ENCODE measurements around the gene TRIOBP.

TRIOBP gene

DNA sequence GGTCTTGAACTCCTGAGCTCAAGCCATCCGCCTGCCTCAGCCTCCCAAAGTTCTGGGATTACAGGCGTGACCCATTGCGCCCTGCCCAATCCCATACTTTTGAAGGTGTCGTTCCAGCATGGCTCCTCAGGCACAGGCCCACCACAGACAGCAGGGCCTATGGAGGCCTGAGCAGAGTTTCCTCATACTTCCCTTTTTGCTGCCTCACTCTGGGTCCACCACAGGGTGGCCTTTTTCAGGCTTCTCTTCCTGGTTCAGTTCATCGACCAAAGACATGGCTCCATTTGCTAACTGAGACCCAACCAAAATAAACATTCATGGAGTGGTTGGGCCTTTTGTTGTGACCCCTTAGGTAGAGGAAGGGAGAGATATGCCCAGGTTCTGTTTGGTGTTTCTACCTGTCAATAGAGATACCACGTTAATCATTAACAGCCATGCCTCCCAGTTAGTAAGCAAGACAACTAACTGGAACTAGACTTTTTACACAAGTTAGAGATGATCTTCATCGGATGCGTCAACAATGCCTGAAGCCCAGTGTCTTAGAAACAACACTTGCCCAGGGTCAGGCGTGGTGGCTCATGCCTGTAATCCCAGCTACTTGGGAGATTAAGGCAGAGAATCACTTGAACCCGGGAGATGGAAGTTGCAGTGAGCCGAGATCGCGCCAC, 35.1 kb downstream of the TRIOBP start:
- no peak for DNase-seq

DNA sequence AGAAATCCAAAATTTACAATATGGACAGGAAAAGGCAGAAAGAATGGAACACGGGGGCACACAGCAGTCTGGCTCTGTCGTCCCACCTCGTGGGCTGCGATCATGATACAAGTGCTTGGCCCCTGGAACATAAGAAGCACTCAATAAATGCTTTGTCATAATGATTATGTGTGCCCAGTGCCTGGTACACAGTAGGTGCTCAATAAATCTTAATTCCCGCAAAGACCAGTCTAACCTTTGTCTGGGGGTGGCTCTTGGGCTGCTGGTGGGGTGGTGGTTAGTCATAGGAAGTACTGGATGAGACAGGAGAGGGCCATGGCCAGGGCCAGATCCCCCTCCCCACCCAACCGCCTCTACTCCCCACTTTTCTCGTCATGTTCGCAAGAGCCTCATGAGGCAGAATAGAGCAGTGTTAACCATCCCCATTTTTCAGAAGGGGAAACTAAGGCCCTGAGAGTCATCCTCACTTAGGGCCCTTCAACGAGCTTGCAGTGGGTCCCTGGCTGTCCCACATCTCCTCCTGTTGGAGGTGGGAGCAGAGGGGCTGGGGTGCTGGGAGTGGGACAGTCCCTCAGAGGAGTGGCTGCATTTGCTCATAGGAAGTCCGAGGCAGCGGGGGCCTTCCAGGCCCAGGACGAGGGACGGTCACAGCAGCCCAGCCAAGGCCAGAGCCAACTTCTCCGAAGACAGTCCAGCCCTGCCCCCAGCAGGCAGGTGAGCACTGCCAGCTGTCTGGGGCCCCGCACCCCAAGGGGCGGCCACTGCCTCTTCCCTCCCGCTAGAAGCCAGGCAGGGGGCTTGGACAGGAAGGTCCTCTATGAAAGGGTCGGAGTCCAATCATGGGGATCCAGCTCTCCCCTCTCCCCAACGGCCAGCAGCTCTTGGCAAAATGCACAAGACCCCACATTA, 36.1 kb downstream of the TRIOBP start:
- DNase-seq, result no peak

DNA sequence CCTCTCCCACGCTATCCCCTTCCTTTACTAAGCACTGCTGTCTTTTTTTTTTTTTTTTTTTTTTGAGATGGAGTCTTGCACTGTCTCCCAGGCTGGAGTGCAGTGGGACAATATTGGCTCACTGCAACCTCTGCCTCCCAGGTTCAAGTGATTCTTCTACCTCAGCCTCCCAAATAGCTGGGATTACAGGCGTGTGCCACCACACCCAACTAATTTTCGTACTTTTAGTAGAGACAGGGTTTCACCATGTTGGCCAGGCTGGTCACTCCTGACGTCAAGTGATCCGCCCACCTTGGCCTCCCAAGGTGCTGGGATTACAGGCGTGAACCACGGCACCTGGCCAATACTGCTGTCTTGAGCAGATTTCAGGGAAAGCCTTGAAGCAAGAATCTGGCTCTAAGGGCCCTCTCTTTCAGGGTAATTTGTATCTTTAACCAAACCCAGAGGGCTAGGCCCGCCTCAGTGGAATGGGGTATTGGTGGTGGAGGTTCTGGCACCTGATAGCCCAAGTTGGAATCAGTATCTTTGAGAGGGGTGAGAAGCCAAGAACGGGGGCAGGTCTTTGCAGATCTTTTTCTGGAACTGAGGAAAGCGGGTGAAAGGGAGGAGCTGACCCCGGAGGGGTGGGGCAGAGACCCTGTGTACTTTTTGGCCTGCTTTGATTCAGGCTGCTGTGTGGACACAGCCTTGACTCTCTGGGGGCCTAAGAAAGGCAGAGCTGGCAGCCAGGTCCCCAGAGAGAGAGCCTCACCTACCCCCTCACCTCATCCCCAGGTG, 37.0 kb downstream of the TRIOBP start:
- no peak for DNase-seq

GRCh38 chr22:37734402-37734700, 37.5 kb downstream of the TRIOBP start:
- DNase-seq, result no peak

DNA sequence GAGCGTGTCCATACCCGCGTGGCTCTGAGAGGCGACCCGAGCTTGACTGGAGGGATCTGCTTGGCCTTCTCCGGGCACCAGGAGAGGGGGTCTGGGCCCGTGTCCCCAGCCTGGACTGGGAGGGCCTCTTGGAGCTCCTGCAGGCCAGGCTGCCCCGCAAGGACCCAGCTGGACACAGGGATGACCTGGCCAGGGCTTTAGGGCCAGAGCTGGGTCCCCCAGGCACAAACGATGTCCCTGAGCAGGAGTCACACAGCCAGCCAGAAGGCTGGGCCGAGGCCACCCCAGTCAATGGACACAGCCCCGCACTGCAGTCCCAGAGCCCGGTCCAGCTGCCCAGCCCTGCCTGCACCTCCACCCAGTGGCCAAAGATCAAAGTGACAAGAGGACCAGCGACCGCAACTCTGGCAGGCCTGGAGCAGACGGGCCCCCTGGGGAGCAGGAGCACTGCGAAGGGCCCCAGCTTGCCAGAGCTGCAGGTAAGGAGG, 38.2 kb downstream of the TRIOBP start:
- no peak for DNase-seq

DNA sequence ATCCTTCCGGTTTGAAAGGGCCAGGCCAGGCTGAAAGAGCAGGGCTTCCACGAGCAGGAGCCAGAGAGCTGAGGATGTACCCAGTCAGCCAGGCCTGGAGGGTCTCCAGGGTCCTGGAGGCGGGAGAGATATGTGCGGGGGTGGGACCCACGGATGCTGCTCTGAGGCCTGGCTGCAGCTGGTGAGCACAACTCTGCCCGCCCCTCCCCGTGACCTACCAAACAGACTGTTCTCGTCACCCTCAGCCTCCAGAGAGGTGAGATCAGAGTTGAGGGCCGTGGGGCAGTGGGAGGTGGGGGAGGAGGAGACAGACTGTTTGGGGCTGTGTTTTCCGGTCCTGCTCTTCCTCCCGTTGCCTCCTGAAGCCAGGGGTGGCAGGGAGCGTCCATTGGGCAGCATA, 42.2 kb downstream of the TRIOBP start:
- no peak for DNase-seq

DNA sequence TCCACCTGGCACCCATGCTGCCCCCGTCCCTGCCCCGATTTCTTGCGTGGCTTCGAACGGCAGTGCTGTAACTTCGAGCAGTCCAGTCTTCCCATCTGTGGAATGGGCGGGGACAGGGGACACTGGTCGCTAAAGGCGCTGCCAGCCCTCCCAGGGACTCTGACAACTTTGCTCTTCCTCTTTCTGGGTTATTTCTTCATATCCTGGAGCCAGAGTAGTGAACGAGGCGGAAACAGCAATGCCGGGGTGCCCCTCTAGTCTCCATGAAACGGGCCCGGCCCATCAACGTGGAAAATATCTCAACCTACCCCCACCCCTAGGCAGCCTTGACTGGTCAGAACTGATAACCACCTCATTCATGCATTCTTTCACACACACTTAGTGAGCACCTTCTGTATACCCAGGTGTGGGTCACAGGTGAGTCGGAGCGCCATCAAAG, 42.8 kb downstream of the TRIOBP start:
- DNase-seq, result no peak

DNA sequence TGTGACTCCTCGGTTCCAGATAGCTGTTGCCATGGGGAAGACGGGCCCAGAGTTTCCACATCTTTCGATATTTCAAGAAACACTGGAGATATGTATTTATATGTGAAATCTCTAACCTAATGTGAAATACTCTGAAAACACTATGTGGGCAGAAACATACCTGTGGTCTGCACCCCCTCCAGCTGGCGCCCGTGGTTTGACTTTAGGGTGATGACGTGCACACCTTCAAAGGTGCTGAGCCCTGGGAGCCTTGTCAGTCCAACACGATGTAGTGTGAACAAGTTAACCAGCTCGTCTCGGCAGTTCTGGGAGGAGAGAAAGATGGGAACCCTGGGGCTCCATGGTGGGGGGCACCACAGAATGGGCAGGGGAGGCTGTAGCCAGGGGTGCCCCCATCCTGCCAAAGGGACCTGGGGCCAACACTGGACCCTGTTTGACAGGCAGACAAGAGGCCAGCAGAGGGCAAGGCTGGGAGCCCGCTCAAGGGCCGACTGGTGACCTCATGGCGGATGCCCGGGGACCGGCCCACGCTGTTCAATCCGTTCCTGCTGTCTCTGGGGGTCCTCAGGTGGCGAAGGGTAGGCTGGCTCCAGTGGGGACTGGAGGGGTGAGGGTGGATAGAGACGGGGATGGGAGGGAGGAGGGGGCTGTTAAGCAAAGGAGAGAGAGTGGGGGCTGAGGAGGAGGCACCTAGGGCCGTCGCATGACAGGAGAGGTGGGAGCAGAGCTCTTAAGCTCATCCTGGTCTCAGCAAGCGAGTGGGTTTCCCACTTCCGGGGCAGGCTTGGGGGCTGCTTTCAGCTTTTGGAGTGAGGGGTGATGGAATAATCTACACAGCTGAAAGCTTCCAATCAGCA, 43.8 kb downstream of the TRIOBP start:
- no peak for DNase-seq

GRCh38 chr22:37741312-37741795, 44.5 kb downstream of the TRIOBP start:
- DNase-seq, result no peak

DNA sequence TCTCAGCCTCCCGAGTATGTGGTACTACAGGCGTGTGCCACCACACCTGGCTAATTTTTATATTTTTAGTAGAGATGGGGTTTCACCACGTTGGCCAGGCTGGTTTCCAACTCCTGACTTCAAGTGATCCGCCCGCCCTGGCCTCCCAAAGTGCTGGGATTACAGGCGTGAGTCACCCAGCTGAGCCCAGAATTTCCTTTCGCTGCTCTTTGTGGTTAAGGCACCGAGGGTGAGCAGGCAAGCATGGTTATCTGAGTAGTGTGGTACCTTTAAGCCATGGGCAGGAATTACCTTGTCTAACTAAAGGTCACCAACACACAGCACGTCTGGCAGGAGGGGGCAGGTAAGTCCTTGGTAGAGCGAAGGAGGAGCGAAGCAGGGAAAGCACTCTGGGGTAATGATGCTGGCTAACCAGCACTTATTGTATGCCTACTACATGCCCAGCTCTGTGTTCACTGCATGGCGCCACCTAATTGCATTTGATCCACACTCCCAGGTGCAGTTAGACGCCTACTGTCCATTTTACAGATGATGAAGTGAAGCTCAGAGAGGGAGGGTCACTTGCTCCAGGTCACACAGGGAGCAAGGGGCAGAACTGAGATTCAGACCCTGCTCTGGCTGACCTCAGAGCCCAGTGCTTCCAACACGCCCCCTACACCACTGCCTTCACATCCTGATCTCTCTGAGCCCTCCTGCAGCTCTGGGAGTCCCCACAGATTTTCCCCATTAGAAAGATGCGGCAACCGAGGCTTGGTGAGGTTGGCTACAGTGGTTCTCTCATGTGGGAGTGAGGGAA, 45.7 kb downstream of the TRIOBP start:
- DNase-seq, result no peak

DNA sequence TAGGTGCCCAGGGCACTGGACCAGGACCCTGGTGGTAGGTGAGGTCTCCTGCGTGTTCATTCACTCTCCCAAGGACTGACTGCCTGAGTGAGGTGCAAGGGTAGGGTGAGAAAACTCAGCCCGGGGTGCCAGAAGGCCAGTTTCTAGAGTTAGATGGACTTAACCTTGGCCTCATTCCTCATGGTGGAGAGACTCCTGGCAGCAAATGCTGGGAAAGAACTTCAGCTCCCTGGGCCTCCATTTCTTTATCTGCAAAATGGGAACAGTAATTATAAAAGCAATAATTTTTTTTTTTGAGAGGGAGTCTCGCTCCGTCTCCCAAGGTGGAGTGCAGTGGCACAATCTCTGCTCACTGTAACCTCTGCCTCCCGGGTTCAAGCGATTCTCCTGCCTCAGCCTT, 47.7 kb downstream of the TRIOBP start:
- no peak for DNase-seq

GRCh38 chr22:37745548-37746365, 48.9 kb downstream of the TRIOBP start:
- no peak for DNase-seq

GRCh38 chr22:37746366-37747079, 49.7 kb downstream of the TRIOBP start:
- DNase-seq, result no peak

DNA sequence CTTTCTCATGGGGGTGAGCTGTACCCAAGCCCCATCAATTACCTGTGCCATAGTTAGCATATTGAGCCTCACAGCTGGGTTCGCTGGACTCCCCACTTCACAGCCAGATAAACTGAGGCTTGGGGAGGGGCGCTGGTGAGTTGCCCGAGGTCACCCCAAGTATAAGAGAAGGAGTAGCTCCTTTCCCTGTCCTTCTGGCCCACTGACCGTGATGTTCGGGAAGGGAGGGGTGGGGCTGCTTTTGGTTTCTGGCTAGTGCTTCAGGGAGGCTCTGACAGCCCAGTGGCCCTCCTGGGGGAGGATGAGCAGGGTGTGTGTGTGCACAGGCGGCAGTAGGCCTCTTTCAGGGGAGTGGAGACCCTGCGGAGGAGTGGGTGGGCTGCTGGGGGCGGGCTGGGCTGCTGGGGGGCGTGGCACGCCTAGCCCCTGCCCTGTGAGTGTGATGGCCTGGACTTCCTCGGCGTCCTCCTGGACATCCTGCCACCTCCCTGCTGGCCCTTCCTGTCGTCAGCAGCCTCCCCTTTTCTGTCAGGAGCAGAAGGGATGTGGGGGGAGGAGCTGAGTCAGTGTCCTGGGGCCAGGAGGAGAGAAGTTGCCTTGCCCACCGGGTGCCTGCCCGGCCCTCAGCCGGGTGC, 50.3 kb downstream of the TRIOBP start:
- DNase-seq, result no peak

- no peak for DNase-seq
Measured at GRCh38 chr22:37747715-37748100, 50.9 kb downstream of the TRIOBP start.

DNA sequence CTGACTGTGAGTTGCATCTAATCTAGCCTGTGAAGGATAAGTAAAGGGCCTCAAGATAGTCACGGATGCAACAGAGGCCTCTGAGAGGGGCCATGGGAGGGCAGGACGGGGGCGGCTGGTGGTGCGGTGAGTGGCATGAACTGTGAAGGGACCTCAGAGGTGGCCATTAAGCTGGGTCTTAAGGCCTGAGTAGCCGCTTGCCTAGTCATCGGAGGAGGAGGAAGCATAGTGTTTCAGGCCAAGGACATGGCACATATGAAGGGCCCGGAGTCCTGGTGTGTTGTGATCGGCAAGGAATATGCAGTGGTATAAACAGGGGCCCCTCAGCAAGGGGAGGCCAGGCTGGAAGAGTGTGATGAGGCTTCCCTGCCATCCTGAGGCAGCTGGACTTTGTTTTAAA, 51.8 kb downstream of the TRIOBP start:
- DNase-seq, result no peak

DNA sequence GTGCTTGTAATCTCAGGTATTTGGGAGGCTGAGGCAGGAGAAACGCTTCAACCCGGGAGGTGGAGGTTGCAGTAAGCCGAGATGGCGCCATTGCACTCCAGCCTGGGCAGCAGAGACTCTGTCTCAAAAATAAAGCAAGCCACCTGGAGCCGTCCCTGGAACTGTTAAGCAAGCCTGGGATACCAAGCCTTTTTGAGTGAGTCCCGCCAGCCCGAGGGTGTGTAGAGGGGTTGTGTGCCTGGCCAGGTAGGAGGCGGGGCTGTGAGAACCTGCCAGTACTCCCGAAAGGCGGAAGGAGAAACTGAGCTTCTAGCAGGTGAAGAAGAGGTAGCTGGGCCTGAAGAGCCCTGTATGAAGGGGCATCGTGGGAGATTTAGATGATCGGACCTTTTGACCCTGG, 52.4 kb downstream of the TRIOBP start:
- DNase-seq, result no peak

GRCh38 chr22:37749831-37750595, 53.2 kb downstream of the TRIOBP start:
- no peak for DNase-seq
